CD4-positive, CD25-positive, alpha-beta regulatory T cell (primary cell): ENCODE results near the gene DIDO1. TPM values are rescaled to one million over a fixed set of nuclear protein-coding genes. Genes with fewer than 3 reads are reported as not detected.

ENCODE experiments used
- ATAC-seq, 2 donors: fragments of 150-1000 bp; cut with Tn5 transposase; one replicate each; pipeline ENCODE4 v1.10.0; 2021; ENCODE audit warnings: low read depth in 2 of 2, moderate number of reproducible peaks in 2 of 2, moderate library complexity in 1 of 2
- DNase-seq, 3 donors: peaks; one replicate each; pipeline versions ENCODE4 v3.0.0 to v3.0.0-alpha.2; 2012 to 2022; ENCODE audit warnings: mixed read lengths in 1 of 3
- H3K27ac ChIP-seq: one replicate; pipeline ENCODE4 v1.7.0; 2013; ENCODE audit warnings: mild to moderate bottlenecking, low read length; ENCODE audit not compliant: insufficient read depth, poor library complexity, severe bottlenecking
- H3K27me3 ChIP-seq: one replicate; pipeline ENCODE4 v1.7.0; 2013; ENCODE audit warnings: low read length; ENCODE audit not compliant: control insufficient read depth, insufficient read depth
- H3K36me3 ChIP-seq: one replicate; pipeline ENCODE4 v1.7.0; 2013; ENCODE audit warnings: mild to moderate bottlenecking, low read length, moderate library complexity; ENCODE audit not compliant: control insufficient read depth, insufficient read depth
- H3K4me1 ChIP-seq: 2 replicates; pipeline ENCODE4 v1.7.0; 2013; ENCODE audit warnings: mild to moderate bottlenecking, low read length; ENCODE audit not compliant: insufficient read depth, control insufficient read depth, poor library complexity, severe bottlenecking
- H3K4me3 ChIP-seq: one replicate; pipeline ENCODE4 v1.7.0; 2013; ENCODE audit warnings: low read depth, mild to moderate bottlenecking, low read length, moderate library complexity
- H3K9me3 ChIP-seq, 2 experiments: 1 replicate in 1 of 2; 2 replicates in 1 of 2; pipeline ENCODE4 v1.7.0; 2013; ENCODE audit warnings: low read length in 2 of 2, mild to moderate bottlenecking in 1 of 2, moderate library complexity in 1 of 2; ENCODE audit not compliant: control insufficient read depth in 2 of 2
- H3K27ac Mint-ChIP-seq, 3 donors: one replicate each; pipeline ENCODE4 v1.8.0; 2020 to 2022; ENCODE audit warnings: mild to moderate bottlenecking in 3 of 3, mixed read lengths in 3 of 3, moderate library complexity in 2 of 3
- H3K27me3 Mint-ChIP-seq: one replicate; pipeline ENCODE4 v1.8.0; 2022; ENCODE audit warnings: mild to moderate bottlenecking, mixed read lengths
- H3K36me3 Mint-ChIP-seq: one replicate; pipeline ENCODE4 v1.8.0; 2020; ENCODE audit warnings: mixed read lengths
- H3K4me1 Mint-ChIP-seq, 4 donors: one replicate each; pipeline ENCODE4 v1.8.0; 2020 to 2022; ENCODE audit warnings: mixed read lengths in 4 of 4, mild to moderate bottlenecking in 1 of 4
- H3K4me3 Mint-ChIP-seq, 4 donors: one replicate each; pipeline ENCODE4 v1.8.0; 2020 to 2022; ENCODE audit warnings: mild to moderate bottlenecking in 4 of 4, mixed read lengths in 4 of 4, moderate library complexity in 3 of 4
- H3K9me3 Mint-ChIP-seq, 7 donors: one replicate each; pipeline ENCODE4 v1.8.0; 2020 to 2022; ENCODE audit warnings: mixed read lengths in 7 of 7, mild to moderate bottlenecking in 3 of 7, moderate library complexity in 2 of 7
- polyA plus RNA-seq, 4 donors: library from polyadenylated mRNA; unstranded; fragments of 300-500 nt; fragmentation: Illumina TruSeq; gene quantifications; one replicate each; pipeline ENCODE4 v1.2.3, GENCODE V29; 2021
- total RNA-seq: library from RNA; stranded (reverse); gene quantifications from one replicate; pipeline ENCODE4 v1.2.3, GENCODE V29; 2022

Gene DIDO1
- total and polyA plus RNA-seq, 5 donors from 2014 or later = 30.9 to 80.8 (median 39.9) TPM

DNA sequence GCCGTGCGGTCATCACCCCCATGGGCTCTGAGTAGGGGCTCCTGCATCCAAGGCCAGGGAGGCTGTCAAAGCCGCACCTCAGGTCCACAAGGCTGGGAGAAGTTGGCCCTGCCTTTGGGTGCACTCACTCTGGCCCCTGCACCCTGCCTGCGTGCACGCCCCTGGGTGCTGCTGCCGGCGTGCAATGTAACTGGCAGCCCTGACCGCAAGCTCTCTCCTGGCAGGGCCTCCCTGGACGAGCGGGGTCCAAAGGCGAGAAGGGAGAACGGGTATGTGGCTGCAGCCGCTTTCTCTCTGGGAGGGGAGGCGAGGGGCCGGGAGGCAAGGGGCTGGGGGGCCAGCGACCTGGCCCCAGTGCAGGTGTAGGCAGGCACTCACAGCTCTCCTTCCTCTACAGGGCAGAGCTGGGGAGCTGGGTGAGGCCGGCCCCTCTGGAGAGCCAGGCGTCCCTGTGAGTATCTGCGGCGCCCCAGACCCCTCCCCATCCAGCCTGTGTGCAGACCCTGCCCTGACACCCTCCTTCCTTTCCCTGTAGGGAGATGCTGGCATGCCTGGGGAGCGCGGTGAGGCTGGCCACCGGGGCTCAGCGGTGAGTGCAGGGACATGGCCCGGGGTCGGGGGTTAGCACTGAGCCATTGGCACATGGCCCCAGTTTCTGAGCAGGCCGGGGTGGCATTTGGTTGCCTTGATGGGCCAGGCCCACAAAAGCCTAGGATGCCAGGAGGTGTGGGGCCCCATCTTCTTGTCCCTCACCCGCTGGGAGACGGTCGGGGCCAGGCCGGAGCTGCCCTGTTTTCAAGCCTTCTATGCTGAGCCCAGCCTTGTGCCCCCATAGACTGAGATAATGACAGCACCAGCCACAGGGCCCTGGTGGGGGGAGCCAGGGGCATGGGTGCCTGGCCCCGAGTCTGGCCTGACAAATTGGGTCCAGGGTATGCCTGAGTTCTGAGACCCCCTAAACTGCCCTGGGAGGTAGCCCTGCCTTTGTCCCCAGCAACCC, 96.8 kb downstream of the DIDO1 start:
- H3K4me1 ChIP-seq = peaks cover 3% of the 10 kb centered on the region
- no peaks in the 10 kb centered on the region for H3K27me3 ChIP-seq
- Mint-ChIP-seq H3K27me3 (peaks cover 5% of the 10 kb centered on the region), H3K27ac (no peak overlapping the region), H3K36me3 (no peaks in the 10 kb centered on the region), H3K4me3 (peak overlapping the region in 1 of 4 donors; percentile 32), H3K9me3 (no peaks in the 10 kb centered on the region), H3K4me1 (peaks cover 0 to 7% (median 0%) of the 10 kb centered on the region in 4 donors)
- no peaks in the 10 kb centered on the region for H3K36me3 ChIP-seq
- H3K9me3 ChIP-seq = no peaks in the 10 kb centered on the region
- H3K27ac ChIP-seq = no peak overlapping the region
- ATAC-seq (no peak), DNase-seq (no peak)
- H3K4me3 ChIP-seq = no peak overlapping the region

DNA sequence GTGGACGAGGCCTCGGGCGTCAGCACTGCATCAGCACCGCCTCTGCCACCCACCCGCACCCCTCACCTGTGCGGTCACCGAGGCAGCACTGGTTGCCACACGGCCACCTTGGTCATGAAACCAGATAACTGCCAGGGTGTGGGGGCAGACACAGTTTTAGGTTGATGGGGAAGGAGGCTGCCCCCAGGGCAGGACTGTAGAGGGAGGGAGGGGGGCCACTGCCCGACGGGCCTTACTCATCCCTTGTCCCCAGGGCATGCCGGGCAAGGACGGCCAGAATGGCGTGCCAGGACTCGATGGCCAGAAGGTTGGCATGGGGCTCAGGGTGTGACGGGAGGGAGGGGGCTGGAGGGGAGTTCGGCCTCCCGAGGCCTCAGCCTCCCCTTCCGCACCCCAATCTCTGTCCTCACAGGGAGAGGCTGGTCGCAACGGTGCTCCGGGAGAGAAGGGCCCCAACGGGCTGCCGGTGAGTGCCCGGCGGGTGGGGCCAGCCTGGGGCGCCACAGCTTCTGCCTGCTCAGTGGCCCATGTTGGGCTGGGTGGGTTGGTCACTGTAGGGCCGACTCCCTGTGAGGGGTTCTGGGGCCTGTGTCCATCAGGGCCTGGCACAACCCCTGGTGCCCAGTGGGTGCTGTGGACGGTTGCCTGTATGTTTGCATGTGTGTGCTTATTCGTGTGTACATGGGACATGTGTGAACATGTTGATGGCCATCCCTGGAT, 97.6 kb downstream of the DIDO1 start:
- no peaks in the 10 kb centered on the region for H3K27me3 ChIP-seq
- no peak for ATAC-seq
- H3K9me3 Mint-ChIP-seq = no peaks in the 10 kb centered on the region
- DNase-seq = no peak
- peaks cover 5% of the 10 kb centered on the region for H3K27me3 Mint-ChIP-seq
- no peaks in the 10 kb centered on the region for H3K9me3 ChIP-seq
- no peaks in the 10 kb centered on the region for H3K36me3 ChIP-seq
- H3K4me1 ChIP-seq = peaks cover 8% of the 10 kb centered on the region
- H3K36me3 Mint-ChIP-seq = no peaks in the 10 kb centered on the region
- no peak overlapping the region for H3K27ac ChIP-seq
- peaks cover 0 to 7% (median 0%) of the 10 kb centered on the region in 4 donors for H3K4me1 Mint-ChIP-seq
- no peak overlapping the region for H3K4me3 Mint-ChIP-seq
- no peak overlapping the region for H3K4me3 ChIP-seq
- no peak overlapping the region for H3K27ac Mint-ChIP-seq

DNA sequence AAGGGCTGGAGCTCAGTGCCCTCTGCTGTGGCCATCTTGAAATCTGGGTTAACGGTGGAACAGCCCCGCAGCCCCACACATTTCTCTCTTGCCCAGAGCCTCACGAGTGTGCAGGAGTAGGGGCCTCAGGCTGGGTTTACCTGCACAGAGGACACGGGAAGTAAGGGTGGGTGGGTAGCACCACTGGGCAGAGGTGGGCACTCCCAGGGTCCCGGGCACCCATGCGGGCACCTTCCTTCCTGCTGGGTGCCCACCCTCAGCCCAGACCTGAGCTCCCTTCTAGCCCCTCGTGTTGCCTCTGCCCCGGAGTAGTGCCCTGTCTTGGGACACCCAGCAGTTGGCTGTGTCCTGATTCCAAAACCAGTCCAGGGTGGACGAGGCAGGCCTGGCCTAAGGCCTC, 98.3 kb downstream of the DIDO1 start:
- Histone ChIP-seq H3K4me1 (peaks cover 8% of the 10 kb centered on the region), H3K9me3 (no peaks in the 10 kb centered on the region), H3K27ac (no peak overlapping the region), H3K36me3 (no peaks in the 10 kb centered on the region), H3K27me3 (no peaks in the 10 kb centered on the region), H3K4me3 (no peak overlapping the region)
- no peak for DNase-seq
- H3K4me1 Mint-ChIP-seq = peaks cover 0 to 7% (median 0%) of the 10 kb centered on the region in 4 donors
- H3K27ac Mint-ChIP-seq = no peak overlapping the region
- H3K27me3 Mint-ChIP-seq = peaks cover 5% of the 10 kb centered on the region
- no peak overlapping the region for H3K4me3 Mint-ChIP-seq
- no peaks in the 10 kb centered on the region for H3K36me3 Mint-ChIP-seq
- no peak for ATAC-seq
- H3K9me3 Mint-ChIP-seq = no peaks in the 10 kb centered on the region

Other genes with a start within 250 kb of the DIDO1 start
- 0.37 TPM for gene NTSR1, start 217.7 kb downstream of the DIDO1 start, total RNA-seq
- gene NTSR1, start 217.7 kb downstream of the DIDO1 start, polyA plus RNA-seq = under 1 TPM in 1 of 4 donors, not detected in 3; 0.11 TPM
- gene MRGBP, start 130.0 kb downstream of the DIDO1 start, total RNA-seq = 7.0 TPM
- 10 to 100 TPM in 2 of 4 donors, 1 to 10 TPM in 2; 7.9 to 11.5 (median 10.0) TPM for gene MRGBP, start 130.0 kb downstream of the DIDO1 start, polyA plus RNA-seq
- 61.1 TPM for gene OGFR, start 121.7 kb downstream of the DIDO1 start, total RNA-seq
- gene OGFR, start 121.7 kb downstream of the DIDO1 start, polyA plus RNA-seq = 10 to 100 TPM; 41.5 to 46.9 (median 42.0) TPM
- gene COL9A3, start 109.5 kb downstream of the DIDO1 start, total RNA-seq = not detected
- not detected for gene COL9A3, start 109.5 kb downstream of the DIDO1 start, polyA plus RNA-seq
- gene TCFL5, start 64.7 kb downstream of the DIDO1 start, total RNA-seq = 3.8 TPM
- gene TCFL5, start 64.7 kb downstream of the DIDO1 start, polyA plus RNA-seq = 1 to 10 TPM in 2 of 4 donors, under 1 TPM in 2; 0.53 to 1.2 (median 1.1) TPM
- 31.9 TPM for gene GID8, start 11.6 kb upstream of the DIDO1 start, total RNA-seq
- 10 to 100 TPM; 15.5 to 19.9 (median 17.0) TPM for gene GID8, start 11.6 kb upstream of the DIDO1 start, polyA plus RNA-seq
- 4.1 TPM for gene SLC17A9, start 26.2 kb upstream of the DIDO1 start, total RNA-seq
- under 1 TPM in 3 of 4 donors, not detected in 1; 0.06 to 0.34 (median 0.32) TPM for gene SLC17A9, start 26.2 kb upstream of the DIDO1 start, polyA plus RNA-seq
- not detected for gene BHLHE23, start 80.5 kb upstream of the DIDO1 start, total RNA-seq
- not detected for gene BHLHE23, start 80.5 kb upstream of the DIDO1 start, polyA plus RNA-seq